Calu3 (cell line): Measurements from ENCODE around the gene OR4C16. TPM values are rescaled to one million over a fixed set of nuclear protein-coding genes. Genes with fewer than 3 reads are reported as not detected.

Source experiments
- Bru-seq: library from RNA; stranded (reverse); fragments of 400-500 nt; gene quantifications from one replicate; lab custom pipeline; 2021; lab: Mats Ljungman, UMichigan
- BruChase-seq, 2 experiments: library from RNA; stranded (reverse); fragments of 400-500 nt; gene quantifications; one replicate each; lab custom pipeline; 2021; lab: Mats Ljungman, UMichigan
- BruUV-seq: library from RNA; stranded (reverse); fragments of 400-500 nt; replicated peaks from 2 replicates; lab custom pipeline; 2021; lab: Mats Ljungman, UMichigan
- CTCF ChIA-PET: fragments of 300-600 bp; sonication (Branson Sonifier 250); formaldehyde crosslinking; loops from one replicate; lab custom pipeline; 2022; ENCODE audit warnings: antibody characterized with exemption; lab: Charles Lee
- DNase-seq: peaks from one replicate; pipeline ENCODE4 v3.0.0; 2022
- H3K27ac Mint-ChIP-seq: one replicate; pipeline ENCODE4 v1.8.0; 2022; ENCODE audit warnings: mixed read lengths; ENCODE audit not compliant: unreplicated experiment
- H3K27me3 Mint-ChIP-seq: one replicate; pipeline ENCODE4 v1.8.0; 2022; ENCODE audit warnings: mixed read lengths; ENCODE audit not compliant: unreplicated experiment
- H3K36me3 Mint-ChIP-seq: one replicate; pipeline ENCODE4 v1.8.0; 2022; ENCODE audit warnings: mild to moderate bottlenecking, moderate library complexity, mixed read lengths; ENCODE audit not compliant: insufficient read depth, unreplicated experiment
- H3K4me1 Mint-ChIP-seq: one replicate; pipeline ENCODE4 v1.8.0; 2022; ENCODE audit warnings: mild to moderate bottlenecking, low read depth, mixed read lengths; ENCODE audit not compliant: unreplicated experiment
- H3K4me3 Mint-ChIP-seq: one replicate; pipeline ENCODE4 v1.8.0; 2022; ENCODE audit warnings: mild to moderate bottlenecking, low read depth, moderate library complexity, mixed read lengths; ENCODE audit not compliant: unreplicated experiment
- H3K9me3 Mint-ChIP-seq: one replicate; pipeline ENCODE4 v1.8.0; 2022; ENCODE audit warnings: low read depth, mixed read lengths; ENCODE audit not compliant: unreplicated experiment
- intact Hi-C: fragments of 100-400 bp; cut with micrococcal nuclease; formaldehyde crosslinking; loops from one replicate; pipeline ENCODE4 v1.10.0; 2022; ENCODE audit not compliant: unreplicated experiment
- long read RNA-seq: library from polyadenylated mRNA; stranded (forward); transcript quantifications from one replicate; pipeline ENCODE4 v2.0.0, GENCODE V29; 2022
- total RNA-seq: library from RNA; stranded (reverse); gene quantifications from 2 replicates; pipeline ENCODE4 v1.2.3, GENCODE V29; 2022
- TF ChIP-seq, protein P1 (sequence below): fragments of 200-600 bp; IDR thresholded peaks from one replicate; pipeline ENCODE4 v1.8.0; 2022; ENCODE audit warnings: antibody characterized with exemption; ENCODE audit not compliant: unreplicated experiment

Gene OR4C16, protein sequence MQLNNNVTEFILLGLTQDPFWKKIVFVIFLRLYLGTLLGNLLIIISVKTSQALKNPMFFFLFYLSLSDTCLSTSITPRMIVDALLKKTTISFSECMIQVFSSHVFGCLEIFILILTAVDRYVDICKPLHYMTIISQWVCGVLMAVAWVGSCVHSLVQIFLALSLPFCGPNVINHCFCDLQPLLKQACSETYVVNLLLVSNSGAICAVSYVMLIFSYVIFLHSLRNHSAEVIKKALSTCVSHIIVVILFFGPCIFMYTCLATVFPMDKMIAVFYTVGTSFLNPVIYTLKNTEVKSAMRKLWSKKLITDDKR
- not detected in 2 replicates for total RNA-seq
- Bru-seq, nascent RNA: not detected
- BruChase-seq, experiment 1, labeled RNA remaining after a 6-hour chase: not detected
- BruChase-seq, experiment 2, labeled RNA remaining after a 2-hour chase: not detected
- long read RNA-seq: 0 reads

GRCh38 chr11:55571828-55572227 is at the start of gene OR4C16:
OR4C16 (plus strand) TSS chr11:55572128; CDS start chr11:55572128, 0 bp downstream.
- Mint-ChIP-seq H3K4me3 (no peak within 1 kb of the TSS), H3K9me3 (peaks cover 11% of the 10 kb centered on the region), H3K27me3 (no peaks in the 10 kb centered on the region), H3K4me1 (no peaks in the 10 kb centered on the region), H3K27ac (no peak within 1 kb of the TSS), H3K36me3 (no peaks in the 10 kb centered on the region)
- BruUV-seq: no TSS peak
- DNase-seq: no peak
- TF ChIP-seq, protein P1, sequence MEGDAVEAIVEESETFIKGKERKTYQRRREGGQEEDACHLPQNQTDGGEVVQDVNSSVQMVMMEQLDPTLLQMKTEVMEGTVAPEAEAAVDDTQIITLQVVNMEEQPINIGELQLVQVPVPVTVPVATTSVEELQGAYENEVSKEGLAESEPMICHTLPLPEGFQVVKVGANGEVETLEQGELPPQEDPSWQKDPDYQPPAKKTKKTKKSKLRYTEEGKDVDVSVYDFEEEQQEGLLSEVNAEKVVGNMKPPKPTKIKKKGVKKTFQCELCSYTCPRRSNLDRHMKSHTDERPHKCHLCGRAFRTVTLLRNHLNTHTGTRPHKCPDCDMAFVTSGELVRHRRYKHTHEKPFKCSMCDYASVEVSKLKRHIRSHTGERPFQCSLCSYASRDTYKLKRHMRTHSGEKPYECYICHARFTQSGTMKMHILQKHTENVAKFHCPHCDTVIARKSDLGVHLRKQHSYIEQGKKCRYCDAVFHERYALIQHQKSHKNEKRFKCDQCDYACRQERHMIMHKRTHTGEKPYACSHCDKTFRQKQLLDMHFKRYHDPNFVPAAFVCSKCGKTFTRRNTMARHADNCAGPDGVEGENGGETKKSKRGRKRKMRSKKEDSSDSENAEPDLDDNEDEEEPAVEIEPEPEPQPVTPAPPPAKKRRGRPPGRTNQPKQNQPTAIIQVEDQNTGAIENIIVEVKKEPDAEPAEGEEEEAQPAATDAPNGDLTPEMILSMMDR: no peak
- CTCF ChIA-PET: no interaction called here
- intact Hi-C loops: no loop called here

DNA sequence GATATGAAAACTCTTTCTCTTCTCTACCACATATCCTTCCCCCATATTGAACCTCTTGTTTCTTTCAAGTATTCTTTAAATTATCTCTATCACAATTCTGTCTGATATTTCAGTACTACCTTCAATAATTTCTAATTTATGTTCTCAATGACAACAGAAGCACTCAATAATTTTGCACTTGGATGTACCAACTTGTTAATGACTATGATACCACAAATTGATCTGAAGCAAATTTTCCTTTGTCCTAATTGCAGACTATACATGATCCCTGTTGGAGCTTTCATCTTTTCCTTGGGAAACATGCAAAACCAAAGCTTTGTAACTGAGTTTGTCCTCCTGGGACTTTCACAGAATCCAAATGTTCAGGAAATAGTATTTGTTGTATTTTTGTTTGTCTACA is 17.8 kb upstream of the OR4C16 start, which contains the start of gene OR4C15:
Gene OR4C15, plus strand, starts transcription at position 301 of the 400 bp plus-strand sequence. Its CDS starts 0 bp downstream, at position 301.
- H3K36me3 Mint-ChIP-seq: no peaks in the 10 kb centered on the region
- intact Hi-C loops: no loop called here
- DNase-seq: no peak
- H3K9me3 Mint-ChIP-seq: peaks cover 14% of the 10 kb centered on the region
- CTCF ChIA-PET: no interaction called here
- no peak within 1 kb of the TSS for H3K4me3 Mint-ChIP-seq
- BruUV-seq: no TSS peak
- H3K27ac Mint-ChIP-seq: no peak within 1 kb of the TSS
- no peaks in the 10 kb centered on the region for H3K4me1 Mint-ChIP-seq
- H3K27me3 Mint-ChIP-seq: no peaks in the 10 kb centered on the region
- TF ChIP-seq, protein P1: no peak

GRCh38 chr11:55572548-55572947 is 620 bp downstream of the OR4C16 start:
- H3K27me3 Mint-ChIP-seq: no peaks in the 10 kb centered on the region
- peaks cover 11% of the 10 kb centered on the region for H3K9me3 Mint-ChIP-seq
- TF ChIP-seq, protein P1: no peak
- intact Hi-C loops: no loop called here
- H3K4me3 Mint-ChIP-seq: no peak overlapping the region
- no peaks in the 10 kb centered on the region for H3K4me1 Mint-ChIP-seq
- CTCF ChIA-PET: no interaction called here
- H3K36me3 Mint-ChIP-seq: no peaks in the 10 kb centered on the region
- no TSS peak for BruUV-seq
- H3K27ac Mint-ChIP-seq: no peak overlapping the region
- no peak for DNase-seq

- no peaks in the 10 kb centered on the region for H3K36me3 Mint-ChIP-seq
- BruUV-seq: no TSS peak
- H3K4me3 Mint-ChIP-seq: no peak within 1 kb of the TSS
- TF ChIP-seq, protein P1: no peak
- no peak within 1 kb of the TSS for H3K27ac Mint-ChIP-seq
- CTCF ChIA-PET: no interaction called here
- H3K9me3 Mint-ChIP-seq: peaks cover 3% of the 10 kb centered on the region
- H3K4me1 Mint-ChIP-seq: no peaks in the 10 kb centered on the region
- DNase-seq: no peak
- intact Hi-C loops: no loop called here
- no peaks in the 10 kb centered on the region for H3K27me3 Mint-ChIP-seq
Observed at GRCh38 chr11:55607545-55607944, 35.6 kb downstream of the OR4C16 start, which contains the start of gene OR4C11. OR4C11 (minus strand) TSS chr11:55607645; CDS start chr11:55604373, 3,272 bp downstream.

Other genes starting within 250 kb of the OR4C16 start
- not detected in 2 replicates for gene OR4A16, start 228.9 kb upstream of the OR4C16 start, total RNA-seq
- not detected in 2 replicates for gene OR4A15, start 204.2 kb upstream of the OR4C16 start, total RNA-seq
- gene OR4C15, start 17.7 kb upstream of the OR4C16 start, total RNA-seq: not detected in 2 replicates
- not detected in 2 replicates for gene OR4C11, start 35.5 kb downstream of the OR4C16 start, total RNA-seq
- gene OR4P4, start 63.0 kb downstream of the OR4C16 start, total RNA-seq: not detected in 2 replicates
- gene OR4S2, start 76.2 kb downstream of the OR4C16 start, total RNA-seq: not detected in 2 replicates
- 0.47 and 0.95 TPM in 2 replicates for gene OR4C6, start 90.1 kb downstream of the OR4C16 start, total RNA-seq
- gene OR5D13, start 201.3 kb downstream of the OR4C16 start, total RNA-seq: not detected in 2 replicates
- gene OR5D14, start 223.4 kb downstream of the OR4C16 start, total RNA-seq: not detected in 2 replicates
- not detected in 2 replicates for gene OR5L1, start 239.2 kb downstream of the OR4C16 start, total RNA-seq
- not detected in 2 replicates for gene OR5D18, start 247.5 kb downstream of the OR4C16 start, total RNA-seq